OCI-LY3 (cell line): Measurements from ENCODE around the gene FAM83G.

Source experiments
- H2AFZ ChIP-seq: fragments of 200-600, 300-600 bp; shearing (Covaris generic); 2 replicates; pipeline ENCODE4 v1.6.0; 2014; ENCODE audit warnings: antibody characterized with exemption, low read depth, low read length
- H3K27ac ChIP-seq: fragments of 200-600, 300-600 bp; sonication (generic); 2 replicates; pipeline ENCODE4 v1.5.1; 2014; ENCODE audit warnings: mild to moderate bottlenecking, low read length, moderate library complexity, mixed read lengths
- H3K27me3 ChIP-seq: fragments of 200-600, 300-600 bp; sonication (generic); 2 replicates; pipeline ENCODE4 v1.6.1; 2014; ENCODE audit warnings: low read depth, low read length, mixed read lengths
- H3K36me3 ChIP-seq: fragments of 200-600, 300-600 bp; sonication (generic); replicated peaks from 2 replicates; pipeline ENCODE3; 2014; ENCODE audit warnings: low read depth, low read length, mixed read lengths
- H3K4me1 ChIP-seq: fragments of 300-600, 200-600 bp; sonication (generic); 2 replicates; pipeline ENCODE4 v1.6.1; 2014; ENCODE audit warnings: low read length, mixed read lengths
- H3K4me2 ChIP-seq: fragments of 200-600, 300-600 bp; sonication (generic); 2 replicates; pipeline ENCODE4 v1.6.1; 2014; ENCODE audit warnings: low read length, mixed read lengths
- H3K4me3 ChIP-seq: fragments of 300-600, 200-600 bp; sonication (generic); 2 replicates; pipeline ENCODE4 v1.5.1; 2014; ENCODE audit warnings: antibody characterized with exemption, mild to moderate bottlenecking, low read length, moderate library complexity
- H3K79me2 ChIP-seq: fragments of 300-600, 200-600 bp; shearing (Covaris generic); 2 replicates; pipeline ENCODE4 v1.6.1; 2014; ENCODE audit warnings: mild to moderate bottlenecking, low read length, mixed read lengths
- H3K9ac ChIP-seq: fragments of 300-600, 200-600 bp; shearing (Covaris generic); 2 replicates; pipeline ENCODE4 v1.6.0; 2014; ENCODE audit warnings: mild to moderate bottlenecking, low read length, moderate library complexity
- H3K9me3 ChIP-seq: fragments of 200-600, 300-600 bp; shearing (Covaris generic); 2 replicates; pipeline ENCODE4 v1.6.1; 2014; ENCODE audit warnings: low read length, mixed read lengths; ENCODE audit not compliant: insufficient read depth
- H4K20me1 ChIP-seq: fragments of 200-600, 300-600 bp; sonication (generic); 2 replicates; pipeline ENCODE4 v1.6.1; 2016; ENCODE audit warnings: low read length, mixed read lengths; ENCODE audit not compliant: insufficient read depth
- CTCF ChIP-seq: fragments of 200-600, 300-600 bp; sonication (generic); IDR thresholded peaks from 2 replicates; pipeline ENCODE4 v1.5.1; 2014; ENCODE audit warnings: antibody characterized with exemption, low read length, low read depth
- EZH2phosphoT487 ChIP-seq: fragments of 200-600 bp; shearing (Covaris generic); IDR thresholded peaks from 2 replicates; pipeline ENCODE4 v1.6.1; 2018; ENCODE audit warnings: antibody characterized with exemption, mixed run types, low read depth

FAM83G gene

GRCh38 chr17:18954321-18954720 lies 50.2 kb downstream of the FAM83G start:
- H3K4me1 ChIP-seq: no peaks in the 10 kb centered on the region
- no peaks in the 10 kb centered on the region for H4K20me1 ChIP-seq
- no peak overlapping the region for H3K4me2 ChIP-seq
- H3K36me3 ChIP-seq: no peaks in the 10 kb centered on the region
- H2AFZ ChIP-seq: no peak overlapping the region
- H3K27ac ChIP-seq: no peak overlapping the region
- no peaks in the 10 kb centered on the region for H3K27me3 ChIP-seq
- no peak for TF ChIP-seq EZH2phosphoT487
- TF ChIP-seq CTCF: no peak
- no peaks in the 10 kb centered on the region for H3K9me3 ChIP-seq
- H3K4me3 ChIP-seq: no peak overlapping the region
- H3K79me2 ChIP-seq: no peaks in the 10 kb centered on the region
- H3K9ac ChIP-seq: no peak overlapping the region

DNA sequence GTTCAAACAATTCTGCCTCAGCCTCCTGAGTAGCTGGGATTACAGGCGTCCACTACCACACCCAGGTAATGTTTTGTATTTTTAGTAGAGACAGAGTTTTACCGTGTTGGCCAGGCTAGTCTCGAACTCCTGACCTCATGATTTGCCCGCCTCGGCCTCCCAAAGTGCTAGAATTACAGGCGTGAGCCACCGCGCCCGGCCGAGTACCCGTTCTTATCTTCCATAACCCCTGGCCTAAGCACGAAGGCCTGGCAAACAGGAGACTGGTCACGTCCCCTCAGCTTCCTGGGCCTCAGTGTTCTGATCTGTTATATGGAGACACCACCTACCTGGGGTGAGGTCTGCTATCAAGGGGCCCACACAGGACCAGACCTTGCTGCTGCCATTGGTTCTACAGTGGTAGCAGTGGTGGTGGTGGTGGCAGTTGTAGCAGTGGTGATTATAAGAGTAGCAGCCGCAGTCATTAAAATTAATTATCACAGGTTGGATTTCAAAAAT lies 51.3 kb downstream of the FAM83G start:
- Histone ChIP-seq H3K27ac (no peak overlapping the region), H3K4me3 (no peak overlapping the region), H3K4me2 (no peak overlapping the region), H3K36me3 (no peaks in the 10 kb centered on the region), H4K20me1 (no peaks in the 10 kb centered on the region), H2AFZ (no peak overlapping the region), H3K9me3 (no peaks in the 10 kb centered on the region), H3K4me1 (no peaks in the 10 kb centered on the region), H3K79me2 (no peaks in the 10 kb centered on the region), H3K27me3 (no peaks in the 10 kb centered on the region), H3K9ac (no peak overlapping the region)
- TF ChIP-seq CTCF (no peak), EZH2phosphoT487 (no peak)

GRCh38 chr17:18951941-18952842 lies 52.4 kb downstream of the FAM83G start, which contains the start of gene SLC5A10:
TSS of gene SLC5A10 (plus strand) at chr17:18952165. CDS start at chr17:18952206, 41 bp downstream.
- H3K79me2 ChIP-seq: no peaks in the 10 kb centered on the region
- TF ChIP-seq EZH2phosphoT487 (no peak), CTCF (no peak)
- H3K9me3 ChIP-seq: no peaks in the 10 kb centered on the region
- H3K36me3 ChIP-seq: no peaks in the 10 kb centered on the region
- no peak within 1 kb of the TSS for H3K4me2 ChIP-seq
- no peaks in the 10 kb centered on the region for H3K27me3 ChIP-seq
- H3K27ac ChIP-seq: no peak within 1 kb of the TSS
- no peaks in the 10 kb centered on the region for H4K20me1 ChIP-seq
- no peak within 1 kb of the TSS for H3K4me3 ChIP-seq
- no peak within 1 kb of the TSS for H2AFZ ChIP-seq
- H3K4me1 ChIP-seq: no peaks in the 10 kb centered on the region
- H3K9ac ChIP-seq: no peak within 1 kb of the TSS

DNA sequence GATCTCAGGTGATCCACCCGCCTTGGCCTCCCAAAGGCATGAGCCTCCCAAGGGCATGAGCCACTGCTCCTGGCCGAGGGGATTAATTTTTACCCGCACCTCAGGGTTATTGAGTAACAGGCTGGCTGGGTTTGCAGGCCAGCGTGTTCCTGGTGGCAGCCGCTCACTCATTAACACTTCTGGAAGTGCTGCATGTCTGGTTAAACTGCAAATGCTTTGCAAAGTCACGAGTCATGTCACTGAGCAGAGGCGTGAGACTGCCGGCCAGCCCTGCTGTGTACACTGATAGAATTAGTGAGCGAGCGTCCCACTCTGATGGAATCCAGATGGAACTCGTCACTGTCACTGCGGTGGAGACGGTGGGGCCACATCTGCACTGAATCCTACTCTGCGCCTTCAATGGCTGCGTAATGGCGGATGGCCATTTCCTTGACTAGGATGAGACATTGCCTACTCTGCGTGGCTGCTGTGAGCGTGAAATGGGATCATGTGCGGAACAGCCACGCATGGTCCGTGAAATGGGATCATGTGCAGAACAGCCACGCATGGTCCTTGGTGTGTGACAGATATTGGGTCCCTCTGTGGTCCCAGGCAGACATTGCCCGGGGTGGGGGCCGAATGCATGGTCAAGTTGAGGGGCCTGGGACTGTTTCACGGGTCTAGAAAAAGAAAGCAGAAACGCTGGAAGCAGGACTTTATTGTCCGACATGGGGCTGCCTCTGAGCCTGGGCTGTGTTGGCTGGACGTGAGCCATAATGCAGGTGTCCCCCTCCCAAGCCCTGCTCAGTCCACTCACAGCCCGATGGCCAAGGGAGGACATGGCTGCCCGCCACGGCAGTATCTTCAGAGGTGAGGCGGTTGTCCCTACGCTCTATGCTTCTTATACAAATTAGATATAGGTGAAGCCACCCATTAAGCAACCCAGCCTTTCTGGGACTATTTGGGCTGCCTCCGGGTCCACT lies 53.3 kb downstream of the FAM83G start:
- H4K20me1 ChIP-seq: no peaks in the 10 kb centered on the region
- H3K79me2 ChIP-seq: no peaks in the 10 kb centered on the region
- no peaks in the 10 kb centered on the region for H3K4me1 ChIP-seq
- H3K36me3 ChIP-seq: no peaks in the 10 kb centered on the region
- H3K9me3 ChIP-seq: no peaks in the 10 kb centered on the region
- H3K27ac ChIP-seq: no peak overlapping the region
- H3K4me3 ChIP-seq: no peak overlapping the region
- no peak overlapping the region for H3K9ac ChIP-seq
- TF ChIP-seq CTCF (no peak), EZH2phosphoT487 (no peak)
- H2AFZ ChIP-seq: no peak overlapping the region
- no peaks in the 10 kb centered on the region for H3K27me3 ChIP-seq
- H3K4me2 ChIP-seq: no peak overlapping the region
